T-helper 2 cell treated with Interferon-gamma antibody and Interleukin-4, amounts not matched to agents 5 μg/mL and 100 μg/mL, for 36 hours (primary cell): Measurements from ENCODE around the gene TSSK3.

Experiments used
- DNase-seq: peaks from one replicate; pipeline ENCODE4 v3.0.0; 2021; ENCODE audit warnings: low spot score
- H3K27ac Mint-ChIP-seq: one replicate; pipeline ENCODE4 v1.8.0; 2021; ENCODE audit warnings: mild to moderate bottlenecking, mixed read lengths
- H3K27me3 Mint-ChIP-seq: one replicate; pipeline ENCODE4 v1.8.0; 2021; ENCODE audit warnings: low read depth, mixed read lengths
- H3K36me3 Mint-ChIP-seq: one replicate; pipeline ENCODE4 v1.8.0; 2021; ENCODE audit warnings: low read depth, mixed read lengths
- H3K4me1 Mint-ChIP-seq: one replicate; pipeline ENCODE4 v1.8.0; 2021; ENCODE audit warnings: low read depth, mixed read lengths
- H3K4me3 Mint-ChIP-seq: one replicate; pipeline ENCODE4 v1.8.0; 2022; ENCODE audit warnings: mild to moderate bottlenecking, moderate library complexity, mixed read lengths
- H3K9me3 Mint-ChIP-seq: one replicate; pipeline ENCODE4 v1.8.0; 2021; ENCODE audit warnings: mixed read lengths

TSSK3 gene

GRCh38 chr1:32411261-32411660 is 48.9 kb downstream of the TSSK3 start:
- Mint-ChIP-seq H3K36me3 (no peaks in the 10 kb centered on the region), H3K4me1 (peaks cover 3% of the 10 kb centered on the region), H3K9me3 (no peaks in the 10 kb centered on the region)

DNA sequence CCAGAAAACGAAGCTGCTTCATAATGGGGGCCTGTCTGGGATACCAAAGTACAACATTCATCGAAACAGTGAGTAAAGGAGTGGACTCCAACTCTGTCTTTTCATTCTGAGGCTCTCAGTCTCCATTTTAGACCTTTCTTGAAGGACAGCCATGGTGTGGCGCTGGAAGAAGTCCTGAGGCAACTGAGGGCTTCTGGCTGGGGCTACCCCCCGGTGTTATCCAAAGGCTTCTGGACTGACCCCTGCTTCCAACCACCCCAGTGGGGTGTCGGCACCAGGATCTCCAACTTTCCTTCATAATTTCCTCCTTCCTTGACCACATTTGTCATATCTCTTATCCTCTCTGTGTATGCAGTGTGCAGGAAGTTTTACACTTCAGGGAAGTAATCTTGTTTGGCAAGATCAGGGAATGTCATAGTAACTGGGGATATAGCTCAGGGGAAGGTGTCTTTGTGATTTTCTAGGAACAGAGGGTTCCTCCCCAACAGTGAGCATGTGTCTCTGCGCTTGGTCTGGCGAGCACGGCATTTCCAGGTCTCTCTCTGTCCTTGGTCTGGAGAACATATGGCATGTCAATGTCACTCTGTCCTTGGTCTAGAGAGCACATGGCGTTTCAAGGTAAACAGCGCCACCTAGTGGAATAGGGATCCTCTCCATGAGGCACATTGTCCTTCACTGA is 51.3 kb downstream of the TSSK3 start:
- Mint-ChIP-seq H3K4me1 (peaks cover 3% of the 10 kb centered on the region), H3K9me3 (peaks cover 3% of the 10 kb centered on the region), H3K36me3 (no peaks in the 10 kb centered on the region), H3K4me3 (no peak overlapping the region), H3K27ac (no peak overlapping the region), H3K27me3 (peaks cover 27% of the 10 kb centered on the region)
- peak; percentile 66 for DNase-seq

More at GRCh38 chr1:32411261-32411660, 48.9 kb downstream of the TSSK3 start:
- no peak for DNase-seq
- Mint-ChIP-seq H3K27ac (no peak overlapping the region), H3K4me3 (no peak overlapping the region), H3K27me3 (peaks cover 13% of the 10 kb centered on the region)
